ENCODE measurements around the gene MIPEP.

GRCh38 chr13:23824371-23824770, 64.8 kb downstream of the MIPEP start:
- no peak for TF ChIP-seq POLR2A (IDR thresholded peaks at IDR 0.05; ENCODE audit: low read length)
- TF ChIP-seq RAD21 (conservative IDR thresholded peaks at IDR 0.05 in 1 of 2, IDR thresholded peaks at IDR 0.05 in 1 of 2), result no peak
- TF ChIP-seq, protein P1, sequence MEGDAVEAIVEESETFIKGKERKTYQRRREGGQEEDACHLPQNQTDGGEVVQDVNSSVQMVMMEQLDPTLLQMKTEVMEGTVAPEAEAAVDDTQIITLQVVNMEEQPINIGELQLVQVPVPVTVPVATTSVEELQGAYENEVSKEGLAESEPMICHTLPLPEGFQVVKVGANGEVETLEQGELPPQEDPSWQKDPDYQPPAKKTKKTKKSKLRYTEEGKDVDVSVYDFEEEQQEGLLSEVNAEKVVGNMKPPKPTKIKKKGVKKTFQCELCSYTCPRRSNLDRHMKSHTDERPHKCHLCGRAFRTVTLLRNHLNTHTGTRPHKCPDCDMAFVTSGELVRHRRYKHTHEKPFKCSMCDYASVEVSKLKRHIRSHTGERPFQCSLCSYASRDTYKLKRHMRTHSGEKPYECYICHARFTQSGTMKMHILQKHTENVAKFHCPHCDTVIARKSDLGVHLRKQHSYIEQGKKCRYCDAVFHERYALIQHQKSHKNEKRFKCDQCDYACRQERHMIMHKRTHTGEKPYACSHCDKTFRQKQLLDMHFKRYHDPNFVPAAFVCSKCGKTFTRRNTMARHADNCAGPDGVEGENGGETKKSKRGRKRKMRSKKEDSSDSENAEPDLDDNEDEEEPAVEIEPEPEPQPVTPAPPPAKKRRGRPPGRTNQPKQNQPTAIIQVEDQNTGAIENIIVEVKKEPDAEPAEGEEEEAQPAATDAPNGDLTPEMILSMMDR (IDR thresholded peaks at IDR 0.05), result no peak
- TF ChIP-seq REST (IDR thresholded peaks at IDR 0.05), result no peak
- no peak for TF ChIP-seq SMC3 (IDR thresholded peaks at IDR 0.05)
